Measurements from ENCODE around the gene LIX1. TPM values are rescaled to one million over a fixed set of nuclear protein-coding genes. Genes with fewer than 3 reads are reported as not detected.

Gene LIX1
- total and polyA plus RNA-seq, 4 donors = not detected

- no peaks in the 10 kb centered on the region for H3K27me3 ChIP-seq (ENCODE audit: control insufficient read depth in 4 of 4, insufficient read depth in 4 of 4, low read length in 3 of 4)
- H3K27ac ChIP-seq (ENCODE audit: low read depth in 1 of 2, low read length in 2 of 2) = no peak overlapping the region
- no peak overlapping the region for H3K4me3 ChIP-seq (ENCODE audit: low read depth in 1 of 3, low read length in 3 of 3)
- DNase-seq (ENCODE audit: low spot score) = no peak
- no peaks in the 10 kb centered on the region for H3K9me3 ChIP-seq (ENCODE audit: control insufficient read depth in 4 of 4, low read length in 3 of 4)
- no peaks in the 10 kb centered on the region for H3K4me1 ChIP-seq (ENCODE audit: control insufficient read depth in 4 of 4, insufficient read depth in 4 of 4, low read length in 3 of 4)
- WGBS = 96% methylated on average over 2 of the region's 2 CpGs
- H3K9ac ChIP-seq (ENCODE audit: low read depth in 1 of 2, low read length in 2 of 2) = no peak overlapping the region
- H3K36me3 ChIP-seq (ENCODE audit: control insufficient read depth in 4 of 4, insufficient read depth in 3 of 4, low read depth in 1 of 4, low read length in 3 of 4) = no peaks in the 10 kb centered on the region
- no peak for TF ChIP-seq TAF1 (conservative IDR thresholded peaks at IDR 0.05)
- TF ChIP-seq EGR1 (IDR thresholded peaks at IDR 0.05; ENCODE audit: low read depth in 2 of 2) = no peak
- TF ChIP-seq, protein P1, sequence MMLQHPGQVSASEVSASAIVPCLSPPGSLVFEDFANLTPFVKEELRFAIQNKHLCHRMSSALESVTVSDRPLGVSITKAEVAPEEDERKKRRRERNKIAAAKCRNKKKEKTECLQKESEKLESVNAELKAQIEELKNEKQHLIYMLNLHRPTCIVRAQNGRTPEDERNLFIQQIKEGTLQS (IDR thresholded peaks at IDR 0.05) = no peak
- no peak for TF ChIP-seq FOXA1 (IDR thresholded peaks at IDR 0.05)
- TF ChIP-seq RAD21 (IDR thresholded peaks at IDR 0.05) = no peak
- TF ChIP-seq NR2F2 (IDR thresholded peaks at IDR 0.05) = no peak
- TF ChIP-seq, protein P2, sequence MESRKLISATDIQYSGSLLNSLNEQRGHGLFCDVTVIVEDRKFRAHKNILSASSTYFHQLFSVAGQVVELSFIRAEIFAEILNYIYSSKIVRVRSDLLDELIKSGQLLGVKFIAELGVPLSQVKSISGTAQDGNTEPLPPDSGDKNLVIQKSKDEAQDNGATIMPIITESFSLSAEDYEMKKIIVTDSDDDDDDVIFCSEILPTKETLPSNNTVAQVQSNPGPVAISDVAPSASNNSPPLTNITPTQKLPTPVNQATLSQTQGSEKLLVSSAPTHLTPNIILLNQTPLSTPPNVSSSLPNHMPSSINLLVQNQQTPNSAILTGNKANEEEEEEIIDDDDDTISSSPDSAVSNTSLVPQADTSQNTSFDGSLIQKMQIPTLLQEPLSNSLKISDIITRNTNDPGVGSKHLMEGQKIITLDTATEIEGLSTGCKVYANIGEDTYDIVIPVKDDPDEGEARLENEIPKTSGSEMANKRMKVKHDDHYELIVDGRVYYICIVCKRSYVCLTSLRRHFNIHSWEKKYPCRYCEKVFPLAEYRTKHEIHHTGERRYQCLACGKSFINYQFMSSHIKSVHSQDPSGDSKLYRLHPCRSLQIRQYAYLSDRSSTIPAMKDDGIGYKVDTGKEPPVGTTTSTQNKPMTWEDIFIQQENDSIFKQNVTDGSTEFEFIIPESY (IDR thresholded peaks at IDR 0.05) = no peak
- no peak for TF ChIP-seq FOXA2 (IDR thresholded peaks at IDR 0.05)
- no peak for TF ChIP-seq GABPA (IDR thresholded peaks at IDR 0.05 in 1 of 2, conservative IDR thresholded peaks at IDR 0.05 in 1 of 2)
- TF ChIP-seq, protein P3, sequence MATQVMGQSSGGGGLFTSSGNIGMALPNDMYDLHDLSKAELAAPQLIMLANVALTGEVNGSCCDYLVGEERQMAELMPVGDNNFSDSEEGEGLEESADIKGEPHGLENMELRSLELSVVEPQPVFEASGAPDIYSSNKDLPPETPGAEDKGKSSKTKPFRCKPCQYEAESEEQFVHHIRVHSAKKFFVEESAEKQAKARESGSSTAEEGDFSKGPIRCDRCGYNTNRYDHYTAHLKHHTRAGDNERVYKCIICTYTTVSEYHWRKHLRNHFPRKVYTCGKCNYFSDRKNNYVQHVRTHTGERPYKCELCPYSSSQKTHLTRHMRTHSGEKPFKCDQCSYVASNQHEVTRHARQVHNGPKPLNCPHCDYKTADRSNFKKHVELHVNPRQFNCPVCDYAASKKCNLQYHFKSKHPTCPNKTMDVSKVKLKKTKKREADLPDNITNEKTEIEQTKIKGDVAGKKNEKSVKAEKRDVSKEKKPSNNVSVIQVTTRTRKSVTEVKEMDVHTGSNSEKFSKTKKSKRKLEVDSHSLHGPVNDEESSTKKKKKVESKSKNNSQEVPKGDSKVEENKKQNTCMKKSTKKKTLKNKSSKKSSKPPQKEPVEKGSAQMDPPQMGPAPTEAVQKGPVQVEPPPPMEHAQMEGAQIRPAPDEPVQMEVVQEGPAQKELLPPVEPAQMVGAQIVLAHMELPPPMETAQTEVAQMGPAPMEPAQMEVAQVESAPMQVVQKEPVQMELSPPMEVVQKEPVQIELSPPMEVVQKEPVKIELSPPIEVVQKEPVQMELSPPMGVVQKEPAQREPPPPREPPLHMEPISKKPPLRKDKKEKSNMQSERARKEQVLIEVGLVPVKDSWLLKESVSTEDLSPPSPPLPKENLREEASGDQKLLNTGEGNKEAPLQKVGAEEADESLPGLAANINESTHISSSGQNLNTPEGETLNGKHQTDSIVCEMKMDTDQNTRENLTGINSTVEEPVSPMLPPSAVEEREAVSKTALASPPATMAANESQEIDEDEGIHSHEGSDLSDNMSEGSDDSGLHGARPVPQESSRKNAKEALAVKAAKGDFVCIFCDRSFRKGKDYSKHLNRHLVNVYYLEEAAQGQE (IDR thresholded peaks at IDR 0.05) = no peak
- TF ChIP-seq CTCF (IDR thresholded peaks at IDR 0.05; ENCODE audit: low read depth, low read length, missing input control) = no peak
- TF ChIP-seq JUND (IDR thresholded peaks at IDR 0.05) = no peak
- TF ChIP-seq HNF4G (IDR thresholded peaks at IDR 0.05) = no peak
These were observed 1.3 kb upstream of the LIX1 start for GRCh38 chr5:97143704-97144103.

- Histone ChIP-seq H3K27ac (ENCODE audit: low read depth in 1 of 2, low read length in 2 of 2) (no peak overlapping the region), H3K4me1 (ENCODE audit: control insufficient read depth in 4 of 4, insufficient read depth in 4 of 4, low read length in 3 of 4) (no peaks in the 10 kb centered on the region), H3K9me3 (ENCODE audit: control insufficient read depth in 4 of 4, low read length in 3 of 4) (no peaks in the 10 kb centered on the region), H3K36me3 (ENCODE audit: control insufficient read depth in 4 of 4, insufficient read depth in 3 of 4, low read depth in 1 of 4, low read length in 3 of 4) (no peaks in the 10 kb centered on the region), H3K27me3 (ENCODE audit: control insufficient read depth in 4 of 4, insufficient read depth in 4 of 4, low read length in 3 of 4) (no peaks in the 10 kb centered on the region), H3K4me3 (ENCODE audit: low read depth in 1 of 3, low read length in 3 of 3) (no peak overlapping the region), H3K9ac (ENCODE audit: low read depth in 1 of 2, low read length in 2 of 2) (no peak overlapping the region)
- no peak for DNase-seq (ENCODE audit: low spot score)
- 44% methylated on average over 2 of the region's 2 CpGs for WGBS
- TF ChIP-seq FOXA2 (IDR thresholded peaks at IDR 0.05) (no peak), SP1 (IDR thresholded peaks at IDR 0.05) (no peak), YY1 (IDR thresholded peaks at IDR 0.05) (no peak), NR2F2 (IDR thresholded peaks at IDR 0.05) (no peak), TAF1 (conservative IDR thresholded peaks at IDR 0.05) (no peak), RXRA (IDR thresholded peaks at IDR 0.05) (no peak), HNF4A (conservative IDR thresholded peaks at IDR 0.05) (no peak), FOXA1 (IDR thresholded peaks at IDR 0.05) (no peak), GABPA (IDR thresholded peaks at IDR 0.05 in 1 of 2, conservative IDR thresholded peaks at IDR 0.05 in 1 of 2) (no peak), HNF4G (IDR thresholded peaks at IDR 0.05) (no peak), JUND (IDR thresholded peaks at IDR 0.05) (no peak)
- TF ChIP-seq, protein P3 (IDR thresholded peaks at IDR 0.05) = no peak
- TF ChIP-seq, protein P2 (IDR thresholded peaks at IDR 0.05) = no peak
- TF ChIP-seq, protein P4, sequence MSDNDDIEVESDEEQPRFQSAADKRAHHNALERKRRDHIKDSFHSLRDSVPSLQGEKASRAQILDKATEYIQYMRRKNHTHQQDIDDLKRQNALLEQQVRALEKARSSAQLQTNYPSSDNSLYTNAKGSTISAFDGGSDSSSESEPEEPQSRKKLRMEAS (IDR thresholded peaks at IDR 0.05) = no peak
These were observed 872 bp downstream of the LIX1 start for GRCh38 chr5:97141539-97141938.
